K562 (cell line): ENCODE measurements around the gene DCAF11. TPM values are rescaled to one million over a fixed set of nuclear protein-coding genes. Genes with fewer than 3 reads are reported as not detected.
A peak's percentile ranks its signal among the peaks of the same experiment; 100 is the strongest.

Source experiments
- ARNT ChIP-seq, 2 experiments: fragments of 450-650 bp; IDR thresholded peaks; 2 replicates each; pipeline ENCODE4 v1.6.1; 2016; ENCODE audit warnings: mild to moderate bottlenecking in 1 of 2
- FOXK2 ChIP-seq, 2 experiments: fragments of 450-650 bp; IDR thresholded peaks in 1 of 2; conservative IDR thresholded peaks in 1 of 2; 2 replicates each; pipeline ENCODE4 v1.6.1; 2016; ENCODE audit warnings: low read depth in 2 of 2, mild to moderate bottlenecking in 1 of 2
- HIVEP1 ChIP-seq: fragments of 250-450 bp; sonication (Bioruptor Pico); IDR thresholded peaks from 2 replicates; pipeline ENCODE4 v1.4.0; 2020; ENCODE audit warnings: mild to moderate bottlenecking
- MLLT1 ChIP-seq, 2 experiments: fragments of 450-650 bp; IDR thresholded peaks; 2 replicates each; pipeline ENCODE4 v1.6.1; 2016
- NFYB ChIP-seq: IDR thresholded peaks from 2 replicates; pipeline ENCODE4 v1.6.1; 2011; ENCODE audit warnings: mild to moderate bottlenecking, moderate library complexity; ENCODE audit not compliant: insufficient read length; ENCODE audit errors: extremely low read depth
- SMAD1 ChIP-seq: fragments of 150-350 bp; IDR thresholded peaks from 2 replicates; pipeline ENCODE4 v1.6.1; 2014; ENCODE audit warnings: low read length, low read depth; ENCODE audit not compliant: partially characterized antibody
- STAT6 ChIP-seq: sonication (generic); formaldehyde crosslinking; IDR thresholded peaks from 2 replicates; pipeline ENCODE4 v1.8.1; 2023; ENCODE audit warnings: mild to moderate bottlenecking, missing genetic modification reagents
- TAF15 ChIP-seq: fragments of 200-400 bp; formaldehyde crosslinking; IDR thresholded peaks from 2 replicates; pipeline ENCODE4 v1.6.1; 2017; ENCODE audit warnings: mild to moderate bottlenecking, low read depth, low read length, moderate library complexity
- U2AF2 ChIP-seq: fragments of 200-400 bp; formaldehyde crosslinking; optimal IDR thresholded peaks from 2 replicates; pipeline ENCODE3; 2017; ENCODE audit warnings: low read depth, mild to moderate bottlenecking, low read length
- ZBTB40 ChIP-seq, 2 experiments: fragments of 450-650 bp in 1 of 2; sonication (generic) in 1 of 2; formaldehyde crosslinking in 1 of 2; IDR thresholded peaks; 2 replicates each; pipeline versions ENCODE4 v1.7.1 to v1.9.0; 2016 to 2022; ENCODE audit warnings: inconsistent platforms in 1 of 2, mild to moderate bottlenecking in 1 of 2, missing genetic modification reagents in 1 of 2
- ZNF324 ChIP-seq: fragments of 250-450 bp; sonication (Bioruptor Pico); IDR thresholded peaks from 2 replicates; pipeline ENCODE4 v1.4.0; 2020; ENCODE audit warnings: mild to moderate bottlenecking
- polyA plus RNA-seq, 8 experiments: library from polyadenylated mRNA; depleted of rRNA in 4 of 8; stranded (reverse) in 5 of 8; unstranded in 3 of 8; fragments of >200 nt; fragmentation: Nextera tagmentation in 2 of 8; fragmentation: Illumina TruSeq in 1 of 8; extraction: Ambion mirVana in 2 of 8; extraction: Trizol in 1 of 8; gene quantifications; 2 replicates each; pipeline versions ENCODE4 v1.2.1 to v1.2.3, GENCODE V29; 2011 to 2014; ENCODE audit warnings: inconsistent platforms in 1 of 8, missing spikeins in 1 of 8
- total RNA-seq, 7 experiments: library from RNA; depleted of rRNA in 6 of 7; stranded (reverse); fragments of >200 nt in 6 of 7; fragmentation: Illumina TruSeq in 2 of 7; extraction: Trizol in 2 of 7; gene quantifications; 2 replicates each; pipeline versions ENCODE4 v1.2.1 to v1.2.3, GENCODE V29; 2011 to 2021; ENCODE audit warnings: low replicate concordance in 1 of 7

DCAF11 gene
- total and polyA plus RNA-seq, 9 of the 15 experiments (the other 6 are each of a cell fraction or from before 2014, with no cell fraction given), result 8.5 to 46.2 (median 36.4) TPM

- TF ChIP-seq U2AF2, result no peak
- TF ChIP-seq STAT6 (CRISPR knock-in tag), result no peak
- TF ChIP-seq MLLT1 (IDR thresholded peaks at IDR 0.05), result peak in 1 of 2 experiments; percentile 45; a peak in 1 of 4 replicates
- TF ChIP-seq TAF15, result no peak
- TF ChIP-seq ARNT (IDR thresholded peaks at IDR 0.05), result peak in 1 of 2 experiments; percentile 62; a peak in 1 of 4 replicates
- peak; percentile 64 for TF ChIP-seq SMAD1
- TF ChIP-seq HIVEP1, result no peak
- TF ChIP-seq FOXK2 (conservative IDR thresholded peaks at IDR 0.05 in 1 of 2, IDR thresholded peaks at IDR 0.05 in 1 of 2; ENCODE audit: low read depth in 2 of 2), result peak; percentile 26 to 50; a peak in 1 of 4 replicates
- TF ChIP-seq ZBTB40 (IDR thresholded peaks at IDR 0.05), result no peak; the same call in 1 of the 2 replicates
- TF ChIP-seq ZBTB40 (CRISPR knock-in tag; IDR thresholded peaks at IDR 0.05), result no peak
- TF ChIP-seq ZNF324, result no peak
- peak; percentile 40 for TF ChIP-seq NFYB
These were observed 19.1 kb upstream of the DCAF11 start (continued) for GRCh38 chr14:24095271-24096068.
